ENCODE data around the gene ABRACL. TPM values are rescaled to one million over a fixed set of nuclear protein-coding genes. Genes with fewer than 3 reads are reported as not detected.
"Not testable (repeated sequence)": the region's sequence is repeated elsewhere in the genome, so short reads cannot be mapped to it uniquely, and the experiment has no call there.

The ABRACL gene
- total and polyA plus RNA-seq, 7 experiments from 2014 or later: 39.5 to 216 (median 108) TPM

DNA sequence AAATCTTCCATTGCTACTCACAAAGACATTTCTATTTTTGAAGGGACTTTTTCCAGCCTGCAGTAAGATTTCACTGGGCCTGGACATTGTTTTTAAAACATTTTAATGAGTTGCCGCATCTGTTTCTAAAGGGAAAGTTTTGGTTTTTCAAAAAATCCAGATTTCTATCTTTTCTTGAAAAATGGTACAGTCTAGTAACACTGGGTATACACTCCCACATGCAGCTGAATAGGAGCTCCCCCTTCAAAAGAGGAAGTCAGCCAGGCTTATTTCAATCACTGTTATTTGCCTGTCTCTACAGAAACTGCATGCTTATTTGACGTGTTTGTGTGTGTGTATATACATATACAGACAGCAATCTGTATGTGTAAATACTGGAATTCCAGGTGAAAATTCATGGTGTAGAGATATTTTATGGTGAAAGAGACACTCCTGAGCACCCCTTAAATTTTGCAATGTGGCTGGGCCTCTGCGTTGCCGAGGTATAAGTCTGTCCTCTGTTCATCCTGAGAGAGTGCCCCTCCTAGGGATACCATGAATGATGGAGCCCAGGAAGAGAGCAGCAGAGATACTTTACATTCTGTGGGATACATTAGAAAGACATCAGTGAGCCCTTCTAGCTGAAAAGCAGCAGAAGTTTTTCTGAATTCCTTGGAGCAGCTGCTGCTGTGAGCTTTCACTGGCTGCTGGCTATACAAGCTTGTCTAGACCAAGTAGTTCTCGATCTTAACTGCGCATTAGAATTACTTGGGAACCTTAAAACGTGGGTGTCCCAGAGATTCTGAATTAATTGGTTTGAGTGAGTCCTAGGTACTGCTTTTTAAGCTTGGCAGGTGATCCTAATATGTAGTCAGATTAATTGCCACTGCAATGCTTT is 12.0 kb upstream of the ABRACL start:
- no peaks in the 10 kb centered on the region for H3K36me3 ChIP-seq (ENCODE audit: control insufficient read depth in 2 of 3, insufficient read depth in 3 of 3, low read length in 3 of 3)
- peaks cover 0 to 1% (median 0%) of the 10 kb centered on the region in 11 donors for H3K9me3 Mint-ChIP-seq
- H3K36me3 Mint-ChIP-seq: peaks cover 0 to 3% (median 0%) of the 10 kb centered on the region in 5 donors
- no peak overlapping the region for H3K4me3 ChIP-seq (ENCODE audit: low read length)
- H3K27ac ChIP-seq (ENCODE audit: low read depth, low read length): no peak overlapping the region
- DNase-seq (peak in 3 of 9 donors; percentile 7 to 8 (median 7)), ATAC-seq (peak; percentile 52)
- peak overlapping the region in 6 of 10 donors; percentile 7 to 60 (median 40) for H3K4me3 Mint-ChIP-seq
- H3K27me3 Mint-ChIP-seq: peaks cover 0 to 11% (median 0%) of the 10 kb centered on the region in 5 donors
- H3K4me1 Mint-ChIP-seq: peaks cover 0 to 23% (median 12%) of the 10 kb centered on the region in 7 donors
- H3K9me3 ChIP-seq (ENCODE audit: control insufficient read depth in 2 of 3, low read length in 3 of 3): no peaks in the 10 kb centered on the region
- POLR2A ChIA-PET: interaction anchor here (0.6 to 2.1 kb wide), 2 partner anchors 11 to 45 kb away, joined by 3 to 12 read pairs; no protein-coding TSS in a partner anchor
- no peaks in the 10 kb centered on the region for H3K27me3 ChIP-seq (ENCODE audit: control insufficient read depth in 2 of 2, insufficient read depth in 2 of 2, low read length in 2 of 2)
- peak overlapping the region in 2 of 9 donors; percentile 63 to 73 for H3K27ac Mint-ChIP-seq
- intact Hi-C loops (cut with micrococcal nuclease): no loop called here
- CTCF ChIA-PET: no interaction called here
- H3K4me1 ChIP-seq (ENCODE audit: control insufficient read depth in 2 of 2, insufficient read depth in 2 of 2, low read length in 2 of 2): peaks cover 0 to 5% of the 10 kb centered on the region in 2 donors

GRCh38 chr6:139017227-139017626 is 11.3 kb upstream of the ABRACL start:
- Histone ChIP-seq H3K4me3 (ENCODE audit: low read length) (no peak overlapping the region), H3K27ac (ENCODE audit: low read depth, low read length) (no peak overlapping the region), H3K36me3 (ENCODE audit: control insufficient read depth in 2 of 3, insufficient read depth in 3 of 3, low read length in 3 of 3) (no peaks in the 10 kb centered on the region), H3K9me3 (ENCODE audit: control insufficient read depth in 2 of 3, low read length in 3 of 3) (no peaks in the 10 kb centered on the region), H3K27me3 (ENCODE audit: control insufficient read depth in 2 of 2, insufficient read depth in 2 of 2, low read length in 2 of 2) (no peaks in the 10 kb centered on the region), H3K4me1 (ENCODE audit: control insufficient read depth in 2 of 2, insufficient read depth in 2 of 2, low read length in 2 of 2) (peaks cover 0 to 5% of the 10 kb centered on the region in 2 donors)
- peak overlapping the region in 2 of 10 donors; percentile 48 to 56 for H3K4me3 Mint-ChIP-seq
- ATAC-seq (no peak), DNase-seq (no peak)
- intact Hi-C loops (cut with micrococcal nuclease): no loop called here
- peak overlapping the region in 1 of 9 donors; percentile 63 for H3K27ac Mint-ChIP-seq
- H3K27me3 Mint-ChIP-seq: peaks cover 0 to 11% (median 0%) of the 10 kb centered on the region in 5 donors
- ChIA-PET CTCF (no interaction called here), POLR2A (interaction anchor here (0.6 to 1.1 kb wide), 2 partner anchors 29 to 44 kb away, joined by 3 read pairs; no protein-coding TSS in a partner anchor)
- H3K4me1 Mint-ChIP-seq: peaks cover 0 to 23% (median 12%) of the 10 kb centered on the region in 7 donors
- H3K9me3 Mint-ChIP-seq: peaks cover 0 to 1% (median 0%) of the 10 kb centered on the region in 11 donors
- H3K36me3 Mint-ChIP-seq: peaks cover 0 to 3% (median 0%) of the 10 kb centered on the region in 5 donors

DNA sequence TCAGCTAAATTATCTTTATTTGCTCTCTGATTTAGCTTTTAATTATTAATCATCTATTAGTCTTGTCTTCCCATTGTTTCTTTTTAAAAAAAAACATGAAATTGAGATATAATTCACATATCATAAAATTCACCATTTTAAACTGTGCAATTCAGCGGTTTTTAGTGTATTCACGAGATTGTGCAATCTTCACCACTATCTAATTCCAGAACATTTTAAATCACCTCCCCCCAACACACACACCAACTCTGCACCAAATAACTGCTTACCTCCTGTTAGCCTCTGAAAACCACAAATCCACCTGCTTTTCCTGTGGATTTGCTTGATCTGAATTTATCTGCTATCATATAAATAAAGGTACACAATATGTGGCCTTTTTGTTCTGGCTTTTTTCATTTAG is 8.8 kb upstream of the ABRACL start:
- Histone ChIP-seq H3K9me3 (ENCODE audit: control insufficient read depth in 2 of 3, low read length in 3 of 3) (no peaks in the 10 kb centered on the region), H3K27ac (ENCODE audit: low read depth, low read length) (no peak overlapping the region), H3K27me3 (ENCODE audit: control insufficient read depth in 2 of 2, insufficient read depth in 2 of 2, low read length in 2 of 2) (no peaks in the 10 kb centered on the region), H3K4me3 (ENCODE audit: low read length) (no peak overlapping the region), H3K4me1 (ENCODE audit: control insufficient read depth in 2 of 2, insufficient read depth in 2 of 2, low read length in 2 of 2) (peaks cover 0 to 5% of the 10 kb centered on the region in 2 donors), H3K36me3 (ENCODE audit: control insufficient read depth in 2 of 3, insufficient read depth in 3 of 3, low read length in 3 of 3) (no peaks in the 10 kb centered on the region)
- Mint-ChIP-seq H3K27ac (no peak overlapping the region), H3K4me1 (peaks cover 0 to 23% (median 12%) of the 10 kb centered on the region in 7 donors), H3K9me3 (peaks cover 0 to 1% (median 0%) of the 10 kb centered on the region in 11 donors), H3K27me3 (peaks cover 0 to 4% (median 0%) of the 10 kb centered on the region in 5 donors), H3K4me3 (no peak overlapping the region), H3K36me3 (peaks cover 0 to 3% (median 0%) of the 10 kb centered on the region in 5 donors)
- ChIA-PET POLR2A (interaction anchor here (1.2 kb wide), 1 partner anchor 9 kb away, joined by 3 read pairs; no protein-coding TSS in a partner anchor), CTCF (no interaction called here)
- ATAC-seq (no peak), DNase-seq (no peak)
- intact Hi-C loops (cut with micrococcal nuclease): loop anchor here in 1 of 2 donors (2.0 kb wide), 1 partner anchor 15 kb away; no protein-coding TSS in a partner anchor

- Mint-ChIP-seq H3K27me3 (no peaks in the 10 kb centered on the region), H3K27ac (no peak overlapping the region), H3K9me3 (peaks cover 0 to 1% (median 0%) of the 10 kb centered on the region in 11 donors), H3K4me3 (no peak overlapping the region), H3K36me3 (peaks cover 0 to 3% (median 0%) of the 10 kb centered on the region in 5 donors), H3K4me1 (peaks cover 0 to 16% (median 10%) of the 10 kb centered on the region in 7 donors)
- DNase-seq (no peak), ATAC-seq (no peak)
- ChIA-PET POLR2A (interaction anchor here (0.7 kb wide), 1 partner anchor 125 kb away, joined by 3 read pairs; no protein-coding TSS in a partner anchor), CTCF (no interaction called here)
- intact Hi-C loops (cut with micrococcal nuclease): no loop called here
- Histone ChIP-seq H3K4me3 (ENCODE audit: low read length) (no peak overlapping the region), H3K36me3 (ENCODE audit: control insufficient read depth in 2 of 3, insufficient read depth in 3 of 3, low read length in 3 of 3) (no peaks in the 10 kb centered on the region), H3K9me3 (ENCODE audit: control insufficient read depth in 2 of 3, low read length in 3 of 3) (no peaks in the 10 kb centered on the region), H3K27me3 (ENCODE audit: control insufficient read depth in 2 of 2, insufficient read depth in 2 of 2, low read length in 2 of 2) (no peaks in the 10 kb centered on the region), H3K4me1 (ENCODE audit: control insufficient read depth in 2 of 2, insufficient read depth in 2 of 2, low read length in 2 of 2) (peaks cover 0 to 5% of the 10 kb centered on the region in 2 donors), H3K27ac (ENCODE audit: low read depth, low read length) (no peak overlapping the region)
Observed at GRCh38 chr6:139020689-139021088, 7.9 kb upstream of the ABRACL start.

DNA sequence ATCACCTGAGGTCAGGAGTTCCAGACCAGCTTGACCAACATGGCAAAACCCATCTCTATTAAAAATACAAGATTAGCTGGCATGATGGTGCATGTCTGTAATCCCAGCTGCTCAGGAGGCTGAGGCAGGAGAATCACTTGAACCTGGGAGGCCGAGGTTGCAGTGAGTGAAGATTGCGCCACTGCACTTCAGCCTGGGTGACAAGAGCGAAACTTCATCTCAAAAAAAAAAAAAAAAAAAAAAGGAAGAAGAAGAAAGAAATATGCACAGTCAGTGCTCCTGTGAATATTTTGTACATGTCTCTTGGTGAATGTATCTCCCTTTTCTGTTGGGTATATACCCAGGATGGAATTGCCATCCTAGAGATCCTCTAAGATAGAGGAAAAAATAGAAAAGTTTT is 3.1 kb upstream of the ABRACL start:
- not testable (repeated sequence) for H3K27ac Mint-ChIP-seq

DNA sequence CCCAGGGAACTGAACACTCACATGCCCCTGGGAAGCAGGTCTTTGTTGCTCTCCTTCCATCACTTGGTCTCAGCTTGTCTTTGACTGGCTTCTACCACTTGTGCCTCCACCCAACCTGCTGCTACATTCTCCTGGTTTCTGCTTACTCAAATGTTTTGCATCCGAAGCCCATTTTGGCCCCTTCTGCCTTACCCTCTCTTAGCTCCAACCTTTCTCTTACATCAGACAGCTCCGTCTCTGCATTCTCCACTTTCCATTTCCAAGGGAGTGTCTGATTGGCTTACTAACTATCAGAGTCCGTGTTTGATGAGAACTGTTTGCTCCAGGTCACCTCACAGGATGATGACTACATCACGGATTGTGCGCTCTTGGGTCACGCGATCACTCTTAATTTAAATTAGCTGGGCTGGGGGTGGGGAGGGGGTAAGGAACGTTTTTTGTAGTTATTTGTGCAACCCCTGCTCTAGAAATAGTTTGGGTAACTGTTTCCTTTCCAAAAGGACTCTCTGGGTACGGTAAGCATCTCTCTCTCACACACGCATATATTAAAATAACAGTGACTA is 844 bp upstream of the ABRACL start:
- intact Hi-C loops (cut with micrococcal nuclease): loop anchor here (1.0 to 5.0 kb wide), 17 partner anchors 9 to 920 kb away; partner anchors contain the start of genes CCDC28A (in 2 of the 2), CITED2 (in 2 of the 2), HECA (in 2 of the 2) and REPS1 (in 2 of the 2)
- Histone ChIP-seq H3K4me3 (ENCODE audit: low read length) (peak overlapping the region; percentile 72), H3K27me3 (ENCODE audit: control insufficient read depth in 2 of 2, insufficient read depth in 2 of 2, low read length in 2 of 2) (no peaks in the 10 kb centered on the region), H3K36me3 (ENCODE audit: control insufficient read depth in 2 of 3, insufficient read depth in 3 of 3, low read length in 3 of 3) (peaks cover 0 to 7% (median 0%) of the 10 kb centered on the region in 3 experiments), H3K4me1 (ENCODE audit: control insufficient read depth in 2 of 2, insufficient read depth in 2 of 2, low read length in 2 of 2) (peaks cover 3 to 18% of the 10 kb centered on the region in 2 donors), H3K9me3 (ENCODE audit: control insufficient read depth in 2 of 3, low read length in 3 of 3) (no peaks in the 10 kb centered on the region), H3K27ac (ENCODE audit: low read depth, low read length) (peak overlapping the region; percentile 88)
- Mint-ChIP-seq H3K4me3 (peak overlapping the region in 6 of 10 donors; percentile 88 to 98 (median 94)), H3K4me1 (peaks cover 11 to 23% (median 14%) of the 10 kb centered on the region in 7 donors), H3K27ac (peak overlapping the region in 8 of 9 donors; percentile 58 to 97 (median 94)), H3K9me3 (no peaks in the 10 kb centered on the region), H3K36me3 (no peaks in the 10 kb centered on the region), H3K27me3 (no peaks in the 10 kb centered on the region)
- ChIA-PET POLR2A (interaction anchor here (0.7 to 4.5 kb wide), 7 partner anchors 12 to 346 kb away, joined by 3 to 16 read pairs (median 3); partner anchors contain the start of gene CITED2), CTCF (no interaction called here)
- no peak for ATAC-seq
- DNase-seq: peak in 6 of 9 donors; percentile 8 to 38 (median 15)

More for the DNA sequence above, 3.1 kb upstream of the ABRACL start:
- H3K9me3 ChIP-seq (ENCODE audit: control insufficient read depth in 2 of 3, low read length in 3 of 3); H3K36me3 ChIP-seq (ENCODE audit: control insufficient read depth in 2 of 3, insufficient read depth in 3 of 3, low read length in 3 of 3); POLR2A ChIA-PET; H3K27me3 ChIP-seq (ENCODE audit: control insufficient read depth in 2 of 2, insufficient read depth in 2 of 2, low read length in 2 of 2); ATAC-seq; H3K4me1 ChIP-seq (ENCODE audit: control insufficient read depth in 2 of 2, insufficient read depth in 2 of 2, low read length in 2 of 2); DNase-seq; H3K27ac ChIP-seq (ENCODE audit: low read depth, low read length); H3K9me3 Mint-ChIP-seq; H3K36me3 Mint-ChIP-seq; H3K27me3 Mint-ChIP-seq; H3K4me3 Mint-ChIP-seq; H3K4me3 ChIP-seq (ENCODE audit: low read length): not testable (repeated sequence)
- CTCF ChIA-PET: interaction anchor here (0.6 kb wide), 1 partner anchor 85 kb away, joined by 5 read pairs; no protein-coding TSS in a partner anchor
- H3K4me1 Mint-ChIP-seq: peaks cover 10 to 15% (median 11%) of the 10 kb centered on the region in 7 donors
- intact Hi-C loops (cut with micrococcal nuclease): loop anchor here in 1 of 2 donors (5.0 kb wide), 3 partner anchors 208 to 918 kb away; partner anchors contain the start of gene PERP
